GM12891 (cell line): ENCODE results near the gene ZNF418.

ENCODE experiments used
- PAX5 ChIP-seq: IDR thresholded peaks from 2 replicates; pipeline ENCODE4 v1.6.1; 2011; ENCODE audit warnings: low read length, moderate library complexity, mild to moderate bottlenecking; ENCODE audit not compliant: insufficient read depth, severe bottlenecking
- POLR2A ChIP-seq: IDR thresholded peaks from 2 replicates; pipeline ENCODE4 v1.6.1; 2011; ENCODE audit warnings: low read depth, low read length, control low read depth
- POLR2AphosphoS5 ChIP-seq: IDR thresholded peaks from 2 replicates; pipeline ENCODE4 v1.6.1; 2011; ENCODE audit warnings: low read depth, low read length, control low read depth
- SPI1 ChIP-seq: IDR thresholded peaks from 2 replicates; pipeline ENCODE4 v1.6.1; 2011; ENCODE audit warnings: low read depth, low read length, control low read depth
- TAF1 ChIP-seq: IDR thresholded peaks from 2 replicates; pipeline ENCODE4 v1.6.1; 2011; ENCODE audit warnings: low read depth, low read length, control low read depth

DNA sequence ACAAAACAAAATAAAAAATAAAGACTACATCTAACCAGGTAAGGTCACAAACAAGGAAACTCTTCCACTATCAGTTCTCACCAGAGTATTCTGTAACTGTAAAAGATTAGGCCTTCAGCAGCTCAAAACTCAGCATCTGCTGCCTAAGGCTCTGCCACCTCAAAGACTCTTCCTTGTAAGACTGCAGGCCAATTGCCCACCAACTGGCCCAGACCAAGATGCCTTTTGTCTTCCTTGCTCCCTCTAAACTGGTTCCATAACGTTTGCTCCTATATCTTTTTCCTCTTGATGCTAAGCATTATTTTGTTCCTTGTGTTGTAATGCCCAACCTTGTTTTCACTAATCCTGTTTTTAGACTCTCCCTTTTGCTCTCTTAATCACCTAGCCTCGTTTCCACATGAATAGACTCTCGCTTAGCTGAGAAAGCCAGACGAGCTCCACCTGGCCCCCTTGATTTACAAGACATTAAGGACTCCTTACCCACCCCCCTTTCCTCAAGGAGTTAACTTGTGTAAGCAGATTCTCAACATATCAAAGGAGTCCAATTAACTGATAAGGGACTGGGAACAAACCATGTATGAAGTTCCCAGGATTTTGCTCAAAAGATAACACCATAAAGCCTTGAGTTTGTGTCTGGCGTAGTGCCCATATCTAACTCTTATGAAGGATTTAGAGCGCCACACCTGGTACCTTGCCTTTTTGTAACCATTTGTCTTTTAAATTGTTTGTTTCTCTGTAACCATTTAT is 47.8 kb downstream of the ZNF418 start:
- TF ChIP-seq POLR2AphosphoS5: no peak
- TF ChIP-seq TAF1: no peak
- no peak for TF ChIP-seq POLR2A
- TF ChIP-seq PAX5: no peak
- no peak for TF ChIP-seq SPI1
